Left kidney (tissue), 2 donors: Measurements from ENCODE around the gene ARG2. TPM values are rescaled to one million over a fixed set of nuclear protein-coding genes. Genes with fewer than 3 reads are reported as not detected.
"Not testable (repeated sequence)": the region's sequence is repeated elsewhere in the genome, so short reads cannot be mapped to it uniquely, and the experiment has no call there.

Experiments used
- DNase-seq: peaks from one replicate; pipeline ENCODE4 v3.0.0-alpha.2; 2013
- polyA plus RNA-seq: library from polyadenylated mRNA; unstranded; fragments of 120-200 nt; gene quantifications from one replicate; pipeline ENCODE4 v1.2.1, GENCODE V29; 2013; ENCODE audit not compliant: insufficient read length

The ARG2 gene
- polyA plus RNA-seq, 1 donor, result 11.9 TPM

DNA sequence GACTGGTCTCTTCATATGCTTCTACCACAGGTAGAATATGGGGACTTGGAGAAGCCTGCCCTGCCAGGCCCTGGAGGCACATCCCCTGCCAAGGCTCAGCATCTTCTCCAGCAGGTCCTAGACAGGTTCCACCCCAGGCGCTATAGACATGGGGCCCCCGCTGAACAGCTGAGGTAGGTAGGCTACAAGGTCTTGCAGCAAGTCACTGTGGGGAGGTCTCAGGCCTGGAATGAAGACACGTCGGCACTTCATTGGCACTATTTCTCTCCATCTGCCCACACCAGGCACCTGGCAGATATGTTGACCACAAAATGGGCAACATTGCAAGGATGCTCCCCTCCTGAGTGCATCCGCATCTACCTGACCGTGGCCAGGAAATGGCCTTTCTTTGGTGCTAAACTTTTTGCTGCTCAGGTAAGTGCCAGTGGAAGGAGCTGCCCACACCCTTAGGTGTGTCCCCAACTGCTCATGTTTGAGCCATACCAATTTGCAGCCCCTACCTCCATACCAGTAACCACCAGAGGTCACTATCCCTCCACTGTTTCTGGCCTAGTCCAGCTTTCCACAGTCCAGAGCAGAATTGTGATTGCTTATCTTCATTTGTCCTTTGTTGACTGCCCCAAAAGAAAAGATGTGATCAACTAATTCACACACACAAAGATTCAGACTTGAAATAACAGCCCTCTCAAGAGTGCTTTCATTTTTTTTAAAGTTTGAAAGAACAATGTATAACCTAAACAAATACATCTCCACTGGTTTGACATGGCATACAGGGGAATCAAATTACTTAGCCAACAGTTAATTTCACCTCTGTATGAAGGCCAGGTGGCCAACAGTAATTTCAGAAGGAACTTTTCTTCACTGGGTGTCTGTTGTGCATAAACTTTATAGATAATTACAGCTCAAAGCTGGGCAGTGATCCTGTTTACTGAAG lies 35.7 kb upstream of the ARG2 start:
- DNase-seq, result peak; percentile 45

DNA sequence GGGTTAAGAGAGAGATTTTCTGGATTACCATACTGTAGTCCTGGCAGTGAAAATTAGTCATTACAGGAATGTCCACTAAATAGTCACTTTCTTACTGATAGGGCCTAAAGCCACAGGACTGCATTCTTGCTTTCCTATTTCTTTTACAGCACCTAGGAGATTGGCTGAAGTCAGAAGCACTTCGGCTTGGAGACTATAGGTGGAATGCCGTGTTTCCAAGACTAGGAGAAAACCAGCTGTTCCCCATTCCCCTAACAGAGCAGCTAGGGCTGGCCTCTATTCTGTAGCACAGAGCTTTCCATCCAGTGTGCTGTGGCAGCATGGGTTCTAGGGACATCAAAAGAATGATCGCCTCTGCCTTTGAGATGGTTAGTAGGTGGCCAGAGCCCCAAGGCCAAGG lies 34.7 kb upstream of the ARG2 start:
- no peak for DNase-seq

DNA sequence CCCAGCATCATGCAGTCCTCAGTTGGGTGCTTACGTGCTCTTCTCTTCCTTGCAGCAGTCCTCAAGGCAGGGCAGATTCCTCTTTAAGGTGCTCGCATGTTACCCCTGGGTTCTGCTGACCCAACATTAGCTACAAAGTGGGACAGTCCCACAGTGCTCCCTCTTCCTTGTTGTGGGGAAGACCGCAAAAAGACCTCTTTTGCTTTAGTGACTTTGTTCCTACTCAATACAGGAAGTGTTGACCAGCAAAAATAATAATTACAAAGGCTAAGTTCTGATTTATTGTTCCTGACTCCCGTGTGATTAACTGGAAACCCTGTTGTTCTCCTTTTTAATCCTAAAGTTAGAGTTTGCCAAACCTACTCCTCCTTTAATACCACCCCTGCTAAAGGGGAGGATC lies 33.4 kb upstream of the ARG2 start:
- DNase-seq, result no peak

DNA sequence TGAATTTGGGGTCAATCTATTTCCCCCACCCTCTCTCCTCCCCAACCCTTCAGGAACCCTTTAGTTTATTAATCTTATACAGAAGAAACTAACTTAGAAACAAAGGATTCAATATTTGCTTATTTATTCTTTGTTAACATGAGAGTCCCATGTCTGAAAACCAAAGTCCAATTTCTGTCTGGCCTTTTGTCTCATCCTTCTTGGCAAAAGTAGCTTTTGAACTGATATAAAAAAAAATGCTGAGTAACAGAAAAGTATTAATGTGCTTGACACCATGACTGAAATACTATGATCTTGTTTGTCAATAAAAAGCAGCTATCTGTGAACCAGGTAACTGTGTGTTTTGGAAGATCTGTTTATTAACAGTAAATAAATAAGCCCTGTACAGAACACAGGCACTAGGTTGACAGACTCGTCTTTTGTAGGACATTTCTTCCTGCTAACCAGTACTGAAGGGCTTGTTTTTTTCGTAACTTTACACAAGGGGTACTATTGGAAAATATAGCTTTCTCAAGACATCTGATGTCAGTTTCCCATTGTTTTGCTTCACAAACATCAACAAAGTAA lies 30.4 kb upstream of the ARG2 start:
- no peak for DNase-seq

DNA sequence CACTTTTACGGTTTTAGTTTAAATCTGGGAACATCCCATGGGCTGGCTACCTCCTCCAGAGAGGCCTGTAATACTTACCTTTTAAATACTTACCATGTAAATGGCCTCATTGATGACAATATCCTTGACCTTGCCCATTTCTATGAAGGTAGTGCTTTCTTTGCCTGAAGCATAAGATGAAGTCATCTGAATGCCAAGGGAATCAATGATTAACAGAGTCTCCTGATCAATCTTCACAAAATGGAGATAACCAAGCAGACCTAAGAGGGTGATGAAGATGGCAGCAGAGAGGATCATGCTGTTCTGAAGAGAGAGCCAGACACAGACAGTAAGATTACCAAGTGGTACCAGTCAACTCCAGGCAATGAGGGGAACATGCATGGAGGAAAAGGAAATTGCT lies 26.1 kb upstream of the ARG2 start:
- DNase-seq, result not testable (repeated sequence)

DNA sequence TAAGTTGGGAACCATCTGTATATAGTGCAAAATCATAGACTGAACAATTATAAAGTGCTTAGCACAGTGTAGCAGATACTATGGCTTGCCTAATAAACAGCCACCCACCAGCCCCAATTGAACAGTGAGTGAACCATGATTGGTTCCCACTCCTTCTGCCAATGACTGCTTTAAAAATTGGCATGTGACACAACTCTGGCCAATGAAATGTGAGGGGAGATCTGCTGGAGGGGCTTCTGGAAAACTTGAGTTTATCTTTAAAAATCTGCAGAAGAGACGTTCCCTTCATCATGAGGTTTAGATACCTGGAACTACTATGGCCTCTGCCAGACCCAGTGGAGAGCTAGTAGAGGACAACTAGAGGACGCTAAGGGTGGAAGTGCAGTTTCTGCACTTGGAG lies 24.3 kb upstream of the ARG2 start:
- no peak for DNase-seq

DNA sequence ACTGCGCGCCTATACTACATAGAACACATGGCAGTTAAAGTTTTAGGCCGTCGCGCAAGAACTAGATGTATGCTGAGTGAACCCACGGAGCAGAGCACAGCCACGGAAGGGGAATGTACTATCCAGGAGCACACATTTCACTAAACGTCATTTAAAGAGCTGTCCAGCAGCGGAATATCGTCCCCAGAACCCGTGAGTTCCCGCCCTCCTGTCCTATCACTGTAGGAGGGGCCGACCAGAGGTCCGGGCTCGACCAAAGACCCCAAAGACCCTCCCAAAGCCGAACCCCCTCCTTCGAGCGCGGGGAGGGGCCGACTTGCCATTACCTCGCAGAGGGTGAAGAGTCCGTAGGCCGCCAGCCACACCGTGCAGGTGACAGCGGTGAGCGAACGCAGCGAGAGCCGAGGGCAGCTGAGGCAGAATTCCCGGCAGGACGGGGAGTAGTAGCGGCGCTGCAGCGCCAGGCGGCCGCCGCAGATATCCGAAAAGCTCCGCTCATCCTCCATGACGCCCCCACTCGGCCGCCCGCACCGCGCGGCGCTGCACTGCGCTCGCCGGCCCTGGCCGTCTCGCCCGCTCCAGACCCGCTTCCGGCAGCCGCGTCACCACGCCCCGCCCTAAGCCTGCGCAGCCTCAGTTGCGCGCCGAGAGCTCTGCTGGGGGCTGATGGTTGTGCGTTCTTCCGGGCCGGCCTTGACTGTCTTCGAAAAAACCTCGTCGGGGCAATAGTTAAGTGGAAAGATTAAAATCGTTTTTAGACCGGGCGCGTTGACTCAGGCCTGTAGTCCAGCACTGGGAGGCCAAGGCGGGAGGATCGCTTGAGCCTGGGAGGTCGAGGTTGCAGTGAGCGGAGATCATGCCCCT lies 19.8 kb upstream of the ARG2 start, which contains the start of gene PIGH:
PIGH (minus strand) TSS at position 571 of the 864 bp plus-strand sequence; CDS start at position 506, 65 bp downstream.
- DNase-seq, result peak; percentile 87

DNA sequence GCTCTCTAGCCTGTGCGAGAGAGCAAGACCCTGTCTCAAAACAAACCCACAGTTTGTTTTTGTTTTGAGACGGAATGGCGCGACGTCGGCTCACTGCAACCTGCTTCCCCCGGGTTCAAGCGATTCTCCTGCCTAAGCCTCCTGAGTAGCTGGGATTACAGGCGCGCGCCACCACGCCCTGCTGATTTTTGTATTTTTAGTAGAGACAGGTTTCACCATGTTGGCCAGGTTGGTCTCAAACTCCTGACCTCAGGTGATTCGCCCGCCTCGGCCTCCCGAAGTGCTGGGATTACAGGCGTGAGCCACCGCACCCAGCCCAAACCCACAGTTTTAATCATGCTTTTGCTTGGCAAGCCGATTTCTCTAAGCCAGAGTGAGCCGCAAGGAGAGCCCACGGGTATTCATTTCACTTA lies 19.2 kb upstream of the ARG2 start:
- not testable (repeated sequence) for DNase-seq

DNA sequence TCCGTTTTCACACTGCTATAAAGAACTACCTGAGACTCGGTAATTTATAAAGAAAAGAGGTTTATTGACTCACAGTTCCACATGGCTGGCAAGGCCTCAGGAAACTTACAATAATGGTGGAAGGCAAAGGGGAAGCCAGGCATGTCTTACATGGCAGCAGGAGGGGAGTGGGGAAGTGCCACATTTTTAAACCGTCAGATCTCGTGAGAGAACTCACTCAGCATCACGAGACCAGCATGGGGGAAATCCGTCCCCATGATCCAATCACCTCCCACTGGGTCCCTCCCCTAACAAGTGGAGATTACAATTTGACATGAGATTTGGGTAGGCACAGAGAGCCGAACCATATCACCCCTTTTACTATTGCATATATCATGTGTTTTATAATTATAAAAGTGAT lies 17.6 kb upstream of the ARG2 start:
- no peak for DNase-seq

DNA sequence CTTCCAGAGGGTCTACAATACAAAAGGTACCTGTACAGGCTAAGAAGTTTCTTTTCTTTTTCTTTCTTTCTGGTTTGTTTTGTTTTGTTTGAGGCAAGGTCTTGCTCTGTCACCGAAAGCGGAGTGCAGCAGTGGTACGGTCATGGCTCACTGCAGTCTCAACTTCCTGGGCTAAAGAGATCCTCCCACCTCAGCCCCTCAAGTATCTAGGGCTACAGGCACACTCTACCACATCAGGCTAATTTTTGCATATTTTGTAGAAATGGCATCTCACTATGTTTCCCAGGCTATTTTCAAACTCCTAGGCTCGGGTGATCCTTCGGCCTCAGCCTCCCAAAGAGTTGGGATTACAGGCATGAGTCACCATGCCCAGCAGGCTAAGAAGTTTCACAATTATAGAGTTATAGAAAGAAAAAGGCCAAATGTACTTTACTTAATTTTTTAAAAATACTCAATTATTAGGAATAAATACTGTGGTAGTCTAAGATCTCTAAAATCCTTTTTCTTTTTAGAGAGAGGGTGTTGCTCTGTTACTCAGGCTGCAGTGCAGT lies 16.6 kb upstream of the ARG2 start:
- no peak for DNase-seq

DNA sequence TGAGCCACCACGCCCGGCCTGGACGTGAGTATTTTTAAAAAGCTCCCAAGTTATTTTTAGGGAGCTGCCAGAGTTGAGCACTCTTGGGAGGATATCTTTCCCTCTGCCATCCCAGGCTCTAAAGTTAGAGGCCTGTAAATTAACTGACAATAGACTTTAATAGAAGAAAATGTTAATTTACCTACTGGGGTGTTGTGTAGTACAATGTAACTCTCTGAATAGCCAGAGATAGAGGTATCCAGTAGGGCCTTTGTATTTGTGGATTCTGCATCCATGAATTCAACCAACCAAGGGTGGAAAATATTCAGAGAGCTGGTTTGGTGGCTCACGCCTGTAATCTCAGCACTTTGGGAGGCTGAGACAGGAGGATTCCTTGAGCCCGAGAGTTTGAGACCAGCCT lies 12.1 kb upstream of the ARG2 start:
- DNase-seq, result no peak

DNA sequence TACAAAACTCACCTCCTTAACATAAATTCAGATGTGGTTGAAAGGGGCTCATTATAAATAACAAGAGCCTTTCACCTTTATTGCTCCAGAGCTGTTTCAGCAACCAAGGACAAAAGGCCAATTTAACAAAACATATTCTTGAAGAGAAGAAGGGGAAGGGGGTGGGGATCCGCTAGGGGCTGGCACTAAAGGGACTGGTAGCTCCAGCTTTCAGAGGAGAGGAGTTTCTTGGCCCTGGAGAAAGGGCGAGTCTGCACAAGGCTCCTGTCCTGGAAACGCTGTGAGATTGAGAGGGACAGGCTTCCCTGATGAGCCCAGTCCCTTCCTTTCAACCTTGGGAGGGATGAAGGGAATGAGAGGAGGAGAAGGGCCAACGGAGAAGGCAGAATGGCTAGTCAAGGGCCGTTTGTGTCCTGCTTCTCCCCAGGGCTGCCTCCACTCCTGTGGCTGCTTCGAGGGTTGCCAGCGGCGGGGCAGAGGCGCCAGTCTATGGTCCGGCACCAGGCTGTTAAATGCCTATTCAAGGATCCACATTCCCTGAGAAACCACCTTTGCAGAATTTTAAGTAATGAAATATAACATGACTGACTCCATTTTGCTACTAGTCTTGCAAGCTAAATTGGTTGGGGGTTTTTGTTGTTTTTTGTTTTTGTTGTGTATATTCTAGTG lies 9.9 kb upstream of the ARG2 start:
- DNase-seq, result no peak

DNA sequence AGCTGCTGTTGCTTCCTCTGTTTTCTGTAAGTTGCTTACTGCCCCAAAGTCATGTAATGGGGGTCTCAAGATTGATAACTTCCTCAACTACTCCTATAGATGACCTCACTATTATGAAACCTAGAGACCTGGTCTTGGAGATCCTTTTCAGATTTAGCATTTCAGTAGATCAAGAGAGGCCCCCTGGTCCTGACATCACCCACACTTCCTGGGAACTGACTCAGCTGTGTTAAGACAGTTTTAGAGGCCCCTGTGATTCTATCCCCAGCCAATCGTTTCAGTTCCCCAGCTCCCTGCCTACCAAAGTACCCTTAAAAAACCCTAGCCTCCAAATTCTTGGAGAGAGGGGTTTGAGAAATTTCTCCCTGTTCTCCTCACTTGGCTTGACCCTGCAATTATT lies 9.2 kb upstream of the ARG2 start:
- DNase-seq, result no peak

DNA sequence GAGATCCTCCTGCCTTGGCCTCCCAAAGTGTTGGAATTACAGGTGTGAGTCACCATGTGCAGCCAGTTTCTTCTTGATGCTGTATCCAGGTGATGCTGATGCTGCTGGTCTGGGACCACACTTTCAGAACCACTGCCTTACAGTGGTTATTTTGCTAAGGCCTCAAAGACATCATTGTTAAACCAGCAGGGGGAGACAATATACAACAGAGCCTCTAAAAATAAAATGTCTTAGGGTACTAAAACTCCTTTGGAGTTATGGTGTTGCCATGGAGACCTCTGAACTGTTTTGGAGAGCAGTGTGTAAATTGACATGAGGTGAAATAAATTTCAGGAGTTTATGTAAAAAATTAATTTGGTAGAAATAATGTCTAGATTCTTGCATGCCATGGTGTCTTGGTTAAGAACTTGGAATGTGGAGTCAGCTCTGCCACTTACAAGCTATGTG lies 1.1 kb upstream of the ARG2 start:
- peak; percentile 85 for DNase-seq

DNA sequence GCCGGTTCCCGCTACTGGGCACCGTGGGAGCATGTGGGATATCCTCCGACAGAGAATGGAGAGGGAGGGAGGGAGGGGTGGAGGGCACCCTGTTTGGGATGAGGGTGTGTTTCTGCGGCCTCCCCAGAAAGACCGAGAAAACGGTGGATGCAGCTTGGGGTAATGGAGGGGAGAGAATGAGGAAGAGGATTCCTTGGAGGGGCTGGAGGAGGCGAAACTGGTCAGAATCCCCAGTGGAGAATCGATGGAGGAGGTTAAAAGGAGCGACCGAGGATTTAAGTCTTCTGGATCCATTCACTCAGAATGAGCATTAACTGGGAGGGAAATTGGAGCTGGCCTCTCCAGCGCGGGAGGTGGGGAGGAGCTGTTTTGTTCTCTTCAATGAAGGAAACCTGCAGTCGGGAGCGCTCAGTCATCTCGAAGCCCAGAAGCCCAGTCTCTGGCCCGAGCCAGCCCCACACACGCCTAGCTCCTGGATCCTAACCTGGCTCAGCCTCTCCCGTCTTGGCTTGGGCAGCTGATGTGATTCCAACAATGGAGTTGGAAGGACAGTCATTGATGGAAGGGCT lies 581 bp downstream of the ARG2 start:
- peak; percentile 43 for DNase-seq

DNA sequence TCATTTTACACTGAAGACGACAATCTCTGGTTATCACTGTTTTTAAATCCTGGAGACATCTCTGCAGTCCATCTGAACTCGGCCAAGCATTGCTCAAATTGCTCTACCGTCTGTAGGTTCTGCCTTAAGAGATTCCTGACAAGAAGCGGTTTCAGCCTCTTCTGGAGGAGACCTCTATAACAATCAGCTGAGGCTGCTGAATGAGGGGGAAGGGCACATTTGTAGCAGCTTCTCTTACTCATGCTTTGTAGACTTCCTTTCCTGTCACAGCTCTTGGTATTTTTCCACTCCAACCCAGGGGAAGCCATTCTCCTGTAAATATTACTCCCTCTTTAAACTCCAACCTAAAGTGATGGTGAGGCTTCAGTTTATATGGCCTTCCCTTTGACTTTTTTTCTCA lies 3.0 kb downstream of the ARG2 start:
- peak; percentile 67 for DNase-seq

DNA sequence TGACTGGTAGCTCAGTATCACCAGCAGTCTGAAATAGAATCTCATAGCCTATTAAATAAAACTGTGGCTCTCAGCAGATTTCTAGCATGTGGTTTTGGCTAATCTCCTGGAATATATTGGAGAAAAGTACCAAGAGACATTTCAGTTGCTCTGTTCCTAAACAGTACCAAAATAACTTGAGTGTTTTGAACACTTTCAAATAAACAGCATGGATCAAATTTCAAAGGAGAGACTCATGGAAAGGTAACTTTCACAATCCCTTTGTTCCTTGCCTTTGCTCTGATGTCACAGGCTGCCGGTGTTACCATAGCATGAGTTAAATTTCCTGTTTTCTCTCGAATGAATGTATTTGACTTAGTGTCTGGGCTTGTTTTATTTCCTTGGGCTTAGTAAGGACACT lies 3.4 kb downstream of the ARG2 start:
- DNase-seq, result no peak

DNA sequence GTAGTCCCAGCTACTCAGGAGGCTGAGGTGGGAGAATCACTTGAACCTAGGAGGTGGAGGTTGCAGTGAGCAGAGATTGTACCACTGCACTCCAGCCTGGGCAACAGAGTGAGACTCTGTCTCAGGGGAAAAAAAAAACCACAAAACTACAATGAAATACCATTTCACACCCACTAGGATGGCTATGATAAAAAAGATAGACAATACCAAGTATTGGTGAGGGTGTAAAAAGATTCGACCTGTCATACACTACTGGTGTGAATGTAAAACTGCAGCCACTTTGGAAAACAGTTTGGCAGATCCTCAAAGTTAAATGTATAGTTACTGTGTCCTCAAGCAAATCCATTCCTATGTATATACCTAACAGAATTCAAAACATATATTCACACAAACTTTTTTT lies 6.4 kb downstream of the ARG2 start:
- not testable (repeated sequence) for DNase-seq

DNA sequence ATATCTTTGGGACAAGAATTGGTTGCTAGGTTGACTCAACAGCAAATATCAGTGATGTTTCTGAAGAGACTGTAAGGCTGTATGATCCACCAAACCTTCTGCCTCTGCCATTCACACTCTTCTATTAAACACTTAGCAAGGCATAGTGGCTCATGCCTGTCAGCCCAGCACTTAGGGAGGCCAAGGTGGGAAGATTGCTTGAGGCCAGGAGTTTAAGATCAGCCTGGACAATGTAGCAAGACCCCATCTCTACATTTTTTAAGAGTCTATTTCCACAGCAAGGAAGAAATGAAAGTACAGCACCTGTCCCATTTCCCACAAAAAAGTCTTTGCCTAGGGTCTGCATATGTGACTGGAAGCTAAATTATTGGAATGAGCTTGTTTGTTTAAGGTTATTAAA lies 7.8 kb downstream of the ARG2 start:
- no peak for DNase-seq

DNA sequence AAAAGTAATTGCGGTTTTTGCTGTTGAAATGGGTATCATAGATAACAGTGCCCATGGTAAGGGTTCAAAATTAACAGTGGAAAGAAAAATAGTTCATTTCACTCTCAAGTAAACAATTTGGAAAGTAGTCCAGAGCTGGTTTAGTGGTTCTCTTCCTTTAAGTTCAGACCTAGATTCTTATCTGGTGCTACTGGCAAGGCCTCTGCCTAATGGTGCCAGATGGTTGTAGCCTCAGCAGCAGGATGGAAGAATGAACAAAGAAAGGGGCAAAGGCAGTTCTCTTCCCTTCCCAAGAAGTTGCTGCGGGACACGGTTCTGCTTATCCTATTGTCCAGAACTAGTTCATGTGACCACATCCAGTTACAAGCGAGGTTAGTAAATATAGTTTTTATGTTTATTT lies 10.5 kb downstream of the ARG2 start:
- no peak for DNase-seq

DNA sequence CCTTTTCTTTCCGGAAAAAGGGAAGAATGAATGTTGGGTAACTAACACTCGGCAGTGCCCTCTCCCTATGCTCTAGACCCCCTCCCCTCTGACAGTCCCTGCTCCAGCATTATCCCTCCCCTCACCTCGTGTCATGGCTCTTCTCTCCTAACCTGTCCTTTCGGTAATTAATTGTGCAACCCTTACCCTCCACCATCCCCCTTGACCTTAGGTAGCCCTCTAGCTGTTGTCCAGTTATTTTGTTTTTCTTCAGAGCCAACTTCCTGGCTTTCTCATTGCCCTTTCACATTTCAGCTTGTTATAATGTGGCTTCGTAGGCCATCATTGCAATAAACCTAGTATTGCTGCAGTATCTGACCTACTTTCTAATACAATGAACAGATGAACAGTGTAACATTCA lies 11.2 kb downstream of the ARG2 start:
- no peak for DNase-seq
